GM12878 (cell line): ENCODE data around the gene YWHAG.

Experiments
- CBX3 ChIP-seq: fragments of 200-600 bp; sonication (generic); IDR thresholded peaks from 2 replicates; pipeline ENCODE4 v1.6.1; 2016; ENCODE audit warnings: low read depth, borderline replicate concordance
- CTCF ChIP-seq, 3 experiments: IDR thresholded peaks in 2 of 3; conservative IDR thresholded peaks in 1 of 3; 2 replicates each; pipeline ENCODE4 v1.5.1; 2011; ENCODE audit warnings: low read depth in 3 of 3, low read length in 3 of 3, mild to moderate bottlenecking in 3 of 3, control low read depth in 2 of 3, moderate library complexity in 2 of 3, inconsistent platforms in 1 of 3, mixed read lengths in 1 of 3; ENCODE audit not compliant: control insufficient read depth in 2 of 3, insufficient read depth in 1 of 3; ENCODE audit errors: extremely low read depth in 1 of 3
- MAX ChIP-seq: IDR thresholded peaks from 2 replicates; pipeline ENCODE4 v1.6.1; 2012; ENCODE audit warnings: low read depth, low read length, improper control_type of control experiment
- NR2C2 ChIP-seq: IDR thresholded peaks from 2 replicates; pipeline ENCODE4 v1.6.1; 2011; ENCODE audit warnings: borderline replicate concordance, low read depth; ENCODE audit not compliant: control insufficient read depth, insufficient read length
- POLR2A ChIP-seq: IDR thresholded peaks from 2 replicates; pipeline ENCODE4 v1.6.1; 2011; ENCODE audit warnings: low read depth, mild to moderate bottlenecking, low read length
- TCF12 ChIP-seq: IDR thresholded peaks from 2 replicates; pipeline ENCODE4 v1.6.1; 2011; ENCODE audit warnings: low read depth, mild to moderate bottlenecking, low read length
- ZNF24 ChIP-seq: fragments of 450-650 bp; IDR thresholded peaks from 2 replicates; pipeline ENCODE4 v1.6.1; 2017; ENCODE audit warnings: antibody characterized with exemption, mild to moderate bottlenecking
- TF ChIP-seq, protein P1 (sequence below): IDR thresholded peaks from 2 replicates; pipeline ENCODE4 v1.6.1; 2011; ENCODE audit warnings: low read depth, mild to moderate bottlenecking, low read length, moderate library complexity, borderline replicate concordance; ENCODE audit errors: extremely low read depth
- TF ChIP-seq, protein P2 (sequence below): IDR thresholded peaks from 2 replicates; pipeline ENCODE4 v1.6.1; 2011; ENCODE audit warnings: mild to moderate bottlenecking, low read depth, low read length, moderate library complexity; ENCODE audit not compliant: insufficient replicate concordance
- TF ChIP-seq, protein P3 (sequence below): IDR thresholded peaks from 2 replicates; pipeline ENCODE4 v1.6.1; 2012; ENCODE audit warnings: mild to moderate bottlenecking, low read depth, low read length

DNA sequence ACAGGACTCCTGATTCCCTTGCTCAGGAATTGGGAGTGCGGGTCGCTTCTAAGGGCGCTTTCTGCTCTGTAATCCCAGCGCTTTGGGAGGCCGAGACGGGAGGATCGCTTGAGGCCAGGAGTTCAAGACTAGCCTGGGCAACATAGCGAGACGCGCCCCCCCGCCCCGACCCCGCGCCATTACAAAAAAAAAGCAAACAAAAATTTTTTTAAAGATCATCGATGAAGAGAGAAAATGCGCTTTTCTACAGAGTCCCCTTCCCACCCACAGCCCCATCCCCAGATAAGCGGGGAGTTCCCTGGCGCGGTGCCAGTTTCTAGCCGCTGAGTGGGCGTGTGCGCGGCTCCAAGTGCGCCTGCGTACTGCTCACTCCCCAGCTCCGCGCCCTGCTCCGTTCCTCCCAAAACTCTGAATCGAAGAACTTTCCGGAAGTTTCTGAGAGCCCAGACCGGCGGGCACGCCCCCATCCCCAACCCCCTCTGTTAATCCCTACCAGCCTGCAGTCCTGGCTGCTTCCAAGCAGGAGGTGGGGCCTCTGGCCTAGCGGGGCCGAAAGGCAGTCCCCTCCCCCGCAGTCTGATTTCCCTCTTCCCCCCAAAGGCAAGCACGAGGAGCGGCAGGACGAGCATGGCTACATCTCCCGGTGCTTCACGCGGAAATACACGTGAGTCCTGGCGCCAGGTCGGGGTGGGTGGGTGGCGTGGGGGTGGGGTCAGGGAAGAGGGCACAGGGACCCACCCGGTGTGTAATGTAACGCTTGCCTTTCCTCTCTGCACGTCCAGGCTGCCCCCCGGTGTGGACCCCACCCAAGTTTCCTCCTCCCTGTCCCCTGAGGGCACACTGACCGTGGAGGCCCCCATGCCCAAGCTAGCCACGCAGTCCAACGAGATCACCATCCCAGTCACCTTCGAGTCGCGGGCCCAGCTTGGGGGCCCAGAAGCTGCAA, 55.3 kb downstream of the YWHAG start:
- no peak for TF ChIP-seq CTCF (IDR thresholded peaks at IDR 0.05 in 2 of 3, conservative IDR thresholded peaks at IDR 0.05 in 1 of 3; ENCODE audit: control insufficient read depth in 2 of 3, extremely low read depth in 1 of 3, insufficient read depth in 1 of 3, low read depth in 3 of 3, low read length in 3 of 3)
- TF ChIP-seq, protein P1, sequence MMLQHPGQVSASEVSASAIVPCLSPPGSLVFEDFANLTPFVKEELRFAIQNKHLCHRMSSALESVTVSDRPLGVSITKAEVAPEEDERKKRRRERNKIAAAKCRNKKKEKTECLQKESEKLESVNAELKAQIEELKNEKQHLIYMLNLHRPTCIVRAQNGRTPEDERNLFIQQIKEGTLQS: no peak
- TF ChIP-seq TCF12: no peak
- TF ChIP-seq, protein P2, sequence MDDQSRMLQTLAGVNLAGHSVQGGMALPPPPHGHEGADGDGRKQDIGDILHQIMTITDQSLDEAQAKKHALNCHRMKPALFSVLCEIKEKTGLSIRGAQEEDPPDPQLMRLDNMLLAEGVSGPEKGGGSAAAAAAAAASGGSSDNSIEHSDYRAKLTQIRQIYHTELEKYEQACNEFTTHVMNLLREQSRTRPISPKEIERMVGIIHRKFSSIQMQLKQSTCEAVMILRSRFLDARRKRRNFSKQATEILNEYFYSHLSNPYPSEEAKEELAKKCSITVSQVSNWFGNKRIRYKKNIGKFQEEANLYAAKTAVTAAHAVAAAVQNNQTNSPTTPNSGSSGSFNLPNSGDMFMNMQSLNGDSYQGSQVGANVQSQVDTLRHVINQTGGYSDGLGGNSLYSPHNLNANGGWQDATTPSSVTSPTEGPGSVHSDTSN: no peak
- TF ChIP-seq NR2C2: no peak
- no peak for TF ChIP-seq MAX
- no peak for TF ChIP-seq POLR2A
- TF ChIP-seq CBX3: no peak
- no peak for TF ChIP-seq ZNF24
- TF ChIP-seq, protein P3, sequence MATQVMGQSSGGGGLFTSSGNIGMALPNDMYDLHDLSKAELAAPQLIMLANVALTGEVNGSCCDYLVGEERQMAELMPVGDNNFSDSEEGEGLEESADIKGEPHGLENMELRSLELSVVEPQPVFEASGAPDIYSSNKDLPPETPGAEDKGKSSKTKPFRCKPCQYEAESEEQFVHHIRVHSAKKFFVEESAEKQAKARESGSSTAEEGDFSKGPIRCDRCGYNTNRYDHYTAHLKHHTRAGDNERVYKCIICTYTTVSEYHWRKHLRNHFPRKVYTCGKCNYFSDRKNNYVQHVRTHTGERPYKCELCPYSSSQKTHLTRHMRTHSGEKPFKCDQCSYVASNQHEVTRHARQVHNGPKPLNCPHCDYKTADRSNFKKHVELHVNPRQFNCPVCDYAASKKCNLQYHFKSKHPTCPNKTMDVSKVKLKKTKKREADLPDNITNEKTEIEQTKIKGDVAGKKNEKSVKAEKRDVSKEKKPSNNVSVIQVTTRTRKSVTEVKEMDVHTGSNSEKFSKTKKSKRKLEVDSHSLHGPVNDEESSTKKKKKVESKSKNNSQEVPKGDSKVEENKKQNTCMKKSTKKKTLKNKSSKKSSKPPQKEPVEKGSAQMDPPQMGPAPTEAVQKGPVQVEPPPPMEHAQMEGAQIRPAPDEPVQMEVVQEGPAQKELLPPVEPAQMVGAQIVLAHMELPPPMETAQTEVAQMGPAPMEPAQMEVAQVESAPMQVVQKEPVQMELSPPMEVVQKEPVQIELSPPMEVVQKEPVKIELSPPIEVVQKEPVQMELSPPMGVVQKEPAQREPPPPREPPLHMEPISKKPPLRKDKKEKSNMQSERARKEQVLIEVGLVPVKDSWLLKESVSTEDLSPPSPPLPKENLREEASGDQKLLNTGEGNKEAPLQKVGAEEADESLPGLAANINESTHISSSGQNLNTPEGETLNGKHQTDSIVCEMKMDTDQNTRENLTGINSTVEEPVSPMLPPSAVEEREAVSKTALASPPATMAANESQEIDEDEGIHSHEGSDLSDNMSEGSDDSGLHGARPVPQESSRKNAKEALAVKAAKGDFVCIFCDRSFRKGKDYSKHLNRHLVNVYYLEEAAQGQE: no peak
